Measurements from ENCODE around the gene RBBP6. TPM values are rescaled to one million over a fixed set of nuclear protein-coding genes. Genes with fewer than 3 reads are reported as not detected.

The RBBP6 gene
- total and polyA plus RNA-seq, 2 experiments from 2014 or later, result 40.2 to 88.9 TPM

DNA sequence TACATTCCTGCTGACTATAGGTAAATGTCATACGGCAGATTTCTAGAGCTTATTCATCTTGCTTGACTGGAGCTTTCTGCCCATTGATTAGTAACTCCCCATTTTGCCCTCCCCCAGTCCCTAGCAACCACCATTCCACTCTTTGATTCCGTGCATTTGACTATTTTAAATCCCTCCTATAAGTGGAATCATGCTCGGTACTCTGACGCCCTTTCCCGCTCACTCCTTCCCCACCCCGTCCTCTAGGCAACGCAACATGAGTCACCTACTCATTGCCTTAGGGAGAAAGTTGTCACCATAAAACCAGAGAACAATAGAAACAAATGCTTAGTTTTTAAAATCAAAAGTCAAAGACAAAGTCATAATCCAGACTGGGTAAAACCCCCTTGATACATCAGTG, 45.5 kb upstream of the RBBP6 start:
- no peak for ATAC-seq
- no peak overlapping the region for H3K4me2 ChIP-seq
- no peak for TF ChIP-seq POLR2AphosphoS5 (IDR thresholded peaks at IDR 0.05; ENCODE audit: low read depth)
- no peak for TF ChIP-seq EZH2phosphoT487 (IDR thresholded peaks at IDR 0.05; ENCODE audit: unreplicated experiment)
- TF ChIP-seq, protein P1, sequence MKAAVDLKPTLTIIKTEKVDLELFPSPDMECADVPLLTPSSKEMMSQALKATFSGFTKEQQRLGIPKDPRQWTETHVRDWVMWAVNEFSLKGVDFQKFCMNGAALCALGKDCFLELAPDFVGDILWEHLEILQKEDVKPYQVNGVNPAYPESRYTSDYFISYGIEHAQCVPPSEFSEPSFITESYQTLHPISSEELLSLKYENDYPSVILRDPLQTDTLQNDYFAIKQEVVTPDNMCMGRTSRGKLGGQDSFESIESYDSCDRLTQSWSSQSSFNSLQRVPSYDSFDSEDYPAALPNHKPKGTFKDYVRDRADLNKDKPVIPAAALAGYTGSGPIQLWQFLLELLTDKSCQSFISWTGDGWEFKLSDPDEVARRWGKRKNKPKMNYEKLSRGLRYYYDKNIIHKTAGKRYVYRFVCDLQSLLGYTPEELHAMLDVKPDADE (IDR thresholded peaks at IDR 0.05), result no peak
- TF ChIP-seq, protein P2, sequence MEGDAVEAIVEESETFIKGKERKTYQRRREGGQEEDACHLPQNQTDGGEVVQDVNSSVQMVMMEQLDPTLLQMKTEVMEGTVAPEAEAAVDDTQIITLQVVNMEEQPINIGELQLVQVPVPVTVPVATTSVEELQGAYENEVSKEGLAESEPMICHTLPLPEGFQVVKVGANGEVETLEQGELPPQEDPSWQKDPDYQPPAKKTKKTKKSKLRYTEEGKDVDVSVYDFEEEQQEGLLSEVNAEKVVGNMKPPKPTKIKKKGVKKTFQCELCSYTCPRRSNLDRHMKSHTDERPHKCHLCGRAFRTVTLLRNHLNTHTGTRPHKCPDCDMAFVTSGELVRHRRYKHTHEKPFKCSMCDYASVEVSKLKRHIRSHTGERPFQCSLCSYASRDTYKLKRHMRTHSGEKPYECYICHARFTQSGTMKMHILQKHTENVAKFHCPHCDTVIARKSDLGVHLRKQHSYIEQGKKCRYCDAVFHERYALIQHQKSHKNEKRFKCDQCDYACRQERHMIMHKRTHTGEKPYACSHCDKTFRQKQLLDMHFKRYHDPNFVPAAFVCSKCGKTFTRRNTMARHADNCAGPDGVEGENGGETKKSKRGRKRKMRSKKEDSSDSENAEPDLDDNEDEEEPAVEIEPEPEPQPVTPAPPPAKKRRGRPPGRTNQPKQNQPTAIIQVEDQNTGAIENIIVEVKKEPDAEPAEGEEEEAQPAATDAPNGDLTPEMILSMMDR (conservative IDR thresholded peaks at IDR 0.05; ENCODE audit: low read depth in 2 of 2), result no peak
- TF ChIP-seq ZNF114 (CRISPR knock-in tag; IDR thresholded peaks at IDR 0.05), result no peak
- no peak for TF ChIP-seq STAT1 (IDR thresholded peaks at IDR 0.05; ENCODE audit: unreplicated experiment)
- TF ChIP-seq ZNF462 (CRISPR knock-in tag; IDR thresholded peaks at IDR 0.05), result no peak
- no peak for TF ChIP-seq EZH2 (IDR thresholded peaks at IDR 0.05; ENCODE audit: low read depth, unreplicated experiment)
- no peak for TF ChIP-seq CREB1 (CRISPR knock-in tag; IDR thresholded peaks at IDR 0.05; ENCODE audit: low read depth)
- TF ChIP-seq ZNF331 (CRISPR knock-in tag; IDR thresholded peaks at IDR 0.05; ENCODE audit: low read depth), result no peak
- TF ChIP-seq, protein P3, sequence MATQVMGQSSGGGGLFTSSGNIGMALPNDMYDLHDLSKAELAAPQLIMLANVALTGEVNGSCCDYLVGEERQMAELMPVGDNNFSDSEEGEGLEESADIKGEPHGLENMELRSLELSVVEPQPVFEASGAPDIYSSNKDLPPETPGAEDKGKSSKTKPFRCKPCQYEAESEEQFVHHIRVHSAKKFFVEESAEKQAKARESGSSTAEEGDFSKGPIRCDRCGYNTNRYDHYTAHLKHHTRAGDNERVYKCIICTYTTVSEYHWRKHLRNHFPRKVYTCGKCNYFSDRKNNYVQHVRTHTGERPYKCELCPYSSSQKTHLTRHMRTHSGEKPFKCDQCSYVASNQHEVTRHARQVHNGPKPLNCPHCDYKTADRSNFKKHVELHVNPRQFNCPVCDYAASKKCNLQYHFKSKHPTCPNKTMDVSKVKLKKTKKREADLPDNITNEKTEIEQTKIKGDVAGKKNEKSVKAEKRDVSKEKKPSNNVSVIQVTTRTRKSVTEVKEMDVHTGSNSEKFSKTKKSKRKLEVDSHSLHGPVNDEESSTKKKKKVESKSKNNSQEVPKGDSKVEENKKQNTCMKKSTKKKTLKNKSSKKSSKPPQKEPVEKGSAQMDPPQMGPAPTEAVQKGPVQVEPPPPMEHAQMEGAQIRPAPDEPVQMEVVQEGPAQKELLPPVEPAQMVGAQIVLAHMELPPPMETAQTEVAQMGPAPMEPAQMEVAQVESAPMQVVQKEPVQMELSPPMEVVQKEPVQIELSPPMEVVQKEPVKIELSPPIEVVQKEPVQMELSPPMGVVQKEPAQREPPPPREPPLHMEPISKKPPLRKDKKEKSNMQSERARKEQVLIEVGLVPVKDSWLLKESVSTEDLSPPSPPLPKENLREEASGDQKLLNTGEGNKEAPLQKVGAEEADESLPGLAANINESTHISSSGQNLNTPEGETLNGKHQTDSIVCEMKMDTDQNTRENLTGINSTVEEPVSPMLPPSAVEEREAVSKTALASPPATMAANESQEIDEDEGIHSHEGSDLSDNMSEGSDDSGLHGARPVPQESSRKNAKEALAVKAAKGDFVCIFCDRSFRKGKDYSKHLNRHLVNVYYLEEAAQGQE (IDR thresholded peaks at IDR 0.05; ENCODE audit: unreplicated experiment), result no peak
- no peak for TF ChIP-seq JUNB (IDR thresholded peaks at IDR 0.05; ENCODE audit: unreplicated experiment)
- no peak for TF ChIP-seq NANOG (IDR thresholded peaks at IDR 0.05; ENCODE audit: borderline replicate concordance)
- H3K4me1 Mint-ChIP-seq, result peaks cover 7% of the 10 kb centered on the region
- no peak overlapping the region for H3K4me3 ChIP-seq
- no peak overlapping the region for H2AFZ ChIP-seq
- no peak for DNase-seq (ENCODE audit: low spot score)
- H3F3A ChIP-seq (replicated peaks; ENCODE audit: low read depth), result no peaks in the 10 kb centered on the region
- H4K20me1 ChIP-seq (replicated peaks; ENCODE audit: insufficient read depth), result no peaks in the 10 kb centered on the region
- no peaks in the 10 kb centered on the region for H3K79me2 ChIP-seq (replicated peaks; ENCODE audit: insufficient read depth)
- H3K9me3 Mint-ChIP-seq, result peaks cover 6% of the 10 kb centered on the region
- no peak overlapping the region for H3K27ac Mint-ChIP-seq
- no peaks in the 10 kb centered on the region for H3K27me3 ChIP-seq (ENCODE audit: insufficient read depth)
- no peaks in the 10 kb centered on the region for H3K4me1 ChIP-seq (ENCODE audit: insufficient read depth)
- H3K27ac ChIP-seq (ENCODE audit: low read depth), result no peak overlapping the region
- no peaks in the 10 kb centered on the region for H3K9me2 ChIP-seq (ENCODE audit: insufficient read depth)
- no peak overlapping the region for H3K4me3 Mint-ChIP-seq
- no peaks in the 10 kb centered on the region for H3K36me3 ChIP-seq (ENCODE audit: insufficient read depth)
- peaks cover 6% of the 10 kb centered on the region for H3K27me3 Mint-ChIP-seq (ENCODE audit: insufficient read depth, low read depth, poor library complexity)
- no peaks in the 10 kb centered on the region for H3K36me3 Mint-ChIP-seq (ENCODE audit: low read depth)

Data from GM23338 (cell line).